Limb (tissue), 2 donors: ENCODE measurements around the gene CLTB.
"Not testable (repeated sequence)": the region's sequence is repeated elsewhere in the genome, so short reads cannot be mapped to it uniquely, and the experiment has no call there.

Experiments used
- DNase-seq, 2 donors: peaks; one replicate each; pipeline ENCODE4 v3.0.0-alpha.2; 2016; ENCODE audit errors: extremely low spot score in 2 of 2

CLTB gene, protein sequence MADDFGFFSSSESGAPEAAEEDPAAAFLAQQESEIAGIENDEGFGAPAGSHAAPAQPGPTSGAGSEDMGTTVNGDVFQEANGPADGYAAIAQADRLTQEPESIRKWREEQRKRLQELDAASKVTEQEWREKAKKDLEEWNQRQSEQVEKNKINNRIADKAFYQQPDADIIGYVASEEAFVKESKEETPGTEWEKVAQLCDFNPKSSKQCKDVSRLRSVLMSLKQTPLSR

DNA sequence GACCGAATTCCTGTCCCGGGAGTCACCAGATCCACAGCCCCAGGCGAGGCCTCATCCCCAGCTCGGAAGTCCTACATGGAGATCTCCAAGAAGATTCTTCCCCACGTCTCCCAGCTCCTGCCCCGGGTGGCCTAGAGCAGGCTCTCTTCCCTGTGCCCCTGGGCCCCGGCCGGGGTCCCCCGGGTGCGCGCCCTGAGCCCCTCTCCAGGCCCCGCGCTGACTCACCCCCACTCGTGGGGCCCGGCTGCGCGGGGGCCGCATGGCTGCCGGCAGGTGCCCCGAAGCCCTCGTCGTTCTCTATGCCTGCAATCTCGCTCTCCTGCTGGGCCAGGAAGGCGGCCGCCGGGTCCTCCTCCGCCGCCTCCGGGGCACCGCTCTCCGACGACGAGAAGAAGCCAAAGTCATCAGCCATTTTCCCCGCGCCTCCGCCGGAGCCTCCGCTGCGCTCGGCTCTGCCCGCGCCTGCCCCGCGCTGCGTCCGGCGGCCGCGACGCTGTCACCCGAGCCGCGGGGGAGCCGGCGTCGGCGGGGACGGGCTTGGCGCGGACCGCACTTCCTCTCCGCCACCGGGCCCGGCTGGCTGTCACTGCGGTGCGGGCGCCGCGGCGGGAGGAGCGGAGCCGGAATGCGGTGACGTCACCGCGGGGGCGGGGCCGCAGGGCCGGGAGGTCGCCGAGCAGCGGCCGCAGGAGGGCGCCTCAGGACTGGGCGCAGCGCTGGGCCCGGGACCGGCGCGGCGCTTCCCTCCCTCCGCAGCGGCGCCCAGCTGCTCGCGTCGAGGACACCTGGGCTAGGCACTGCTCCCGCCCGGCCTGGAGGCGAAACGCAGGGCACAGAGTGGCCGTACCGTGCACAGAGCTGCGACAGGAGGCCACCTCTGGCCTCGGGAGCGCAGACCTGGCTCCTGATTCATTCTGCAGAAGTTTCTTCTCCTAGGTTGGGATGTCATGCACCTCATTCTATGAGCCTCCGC is at the start of gene CLTB:
TSS of gene CLTB (minus strand) at position 588 of the 973 bp plus-strand sequence. CDS start at position 412, 176 bp downstream.
- DNase-seq = peak; percentile 88 to 96

DNA sequence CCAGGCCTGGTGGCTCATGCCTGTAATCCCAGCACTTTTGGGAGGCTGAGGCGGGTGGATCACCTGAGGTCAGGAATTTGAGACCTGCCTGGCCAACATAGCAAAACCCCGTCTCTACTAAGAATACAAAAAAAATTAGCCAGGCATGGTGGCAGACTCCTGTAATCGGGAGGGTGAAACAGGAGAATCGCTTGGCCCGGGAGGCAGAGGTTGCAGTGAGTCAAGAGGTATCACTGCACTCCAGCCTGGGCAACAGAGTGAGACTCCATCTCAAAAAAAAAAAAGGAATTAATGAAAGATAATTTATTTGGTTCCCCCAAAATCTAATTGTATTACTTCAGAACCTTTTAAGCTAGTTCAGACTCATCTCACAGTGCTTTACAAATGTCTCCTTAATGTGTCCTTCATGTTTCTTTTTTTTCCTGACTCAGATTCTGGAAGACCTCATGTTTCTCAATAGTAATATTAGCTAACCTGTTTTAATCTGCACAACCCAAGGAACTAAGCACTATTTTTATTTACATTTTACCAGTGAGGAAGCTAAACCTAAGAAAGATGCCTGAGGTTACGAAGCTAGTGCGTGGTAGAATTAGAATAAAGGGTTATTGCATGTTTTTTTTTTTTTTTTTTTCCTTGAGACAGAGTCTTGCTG is 46.9 kb upstream of the CLTB start:
- no peak for DNase-seq

DNA sequence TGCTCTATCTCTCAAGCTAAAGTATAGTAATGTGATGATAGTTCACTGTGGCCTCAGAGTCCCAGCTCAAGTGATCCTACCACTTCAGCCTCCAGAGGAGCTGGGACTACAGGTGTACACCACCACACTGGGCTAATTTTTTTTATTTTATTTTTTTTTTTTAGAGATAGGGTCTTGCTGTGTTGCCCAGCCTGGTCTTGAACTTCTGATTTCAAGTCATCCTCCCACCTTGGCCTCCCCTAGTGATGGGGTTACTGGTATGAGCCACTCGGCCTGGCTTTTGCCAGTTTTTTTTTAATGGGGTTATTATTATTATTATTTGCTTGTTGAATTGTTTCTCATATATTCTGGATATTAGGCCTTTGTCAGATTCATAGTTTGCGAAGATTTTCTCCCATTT is 45.0 kb upstream of the CLTB start:
- DNase-seq = no peak

DNA sequence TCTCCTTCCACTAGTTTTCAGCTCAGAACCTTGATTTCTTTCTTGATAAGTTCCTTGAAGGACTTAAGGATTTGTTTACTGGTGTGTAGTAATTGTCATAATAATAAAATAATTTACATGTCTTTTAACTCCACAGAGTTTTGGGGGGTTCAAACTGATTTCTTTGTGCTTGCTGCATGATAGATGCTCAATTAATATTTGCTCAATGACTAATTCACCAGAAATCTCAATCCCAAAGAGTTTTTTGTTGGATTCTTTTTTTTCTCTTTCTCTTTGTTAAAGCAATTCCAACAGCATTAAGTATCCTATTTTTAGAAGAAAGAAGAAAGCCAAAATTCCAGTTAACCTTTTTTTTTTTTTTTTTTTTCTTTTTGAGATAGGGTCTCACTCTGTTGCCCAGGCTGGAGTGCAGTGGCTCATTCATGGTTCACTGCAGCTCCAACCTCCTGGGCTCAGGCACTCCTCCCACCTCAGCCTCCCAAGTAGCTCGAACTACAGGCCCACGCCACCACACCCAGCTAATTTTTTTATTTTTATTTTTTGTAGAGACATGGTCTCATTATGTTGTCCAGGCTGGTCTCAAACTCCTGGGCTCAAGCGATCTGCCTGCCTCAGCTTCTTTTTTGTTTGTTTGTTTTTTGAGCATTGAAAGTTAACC is 42.7 kb upstream of the CLTB start:
- no peak for DNase-seq

DNA sequence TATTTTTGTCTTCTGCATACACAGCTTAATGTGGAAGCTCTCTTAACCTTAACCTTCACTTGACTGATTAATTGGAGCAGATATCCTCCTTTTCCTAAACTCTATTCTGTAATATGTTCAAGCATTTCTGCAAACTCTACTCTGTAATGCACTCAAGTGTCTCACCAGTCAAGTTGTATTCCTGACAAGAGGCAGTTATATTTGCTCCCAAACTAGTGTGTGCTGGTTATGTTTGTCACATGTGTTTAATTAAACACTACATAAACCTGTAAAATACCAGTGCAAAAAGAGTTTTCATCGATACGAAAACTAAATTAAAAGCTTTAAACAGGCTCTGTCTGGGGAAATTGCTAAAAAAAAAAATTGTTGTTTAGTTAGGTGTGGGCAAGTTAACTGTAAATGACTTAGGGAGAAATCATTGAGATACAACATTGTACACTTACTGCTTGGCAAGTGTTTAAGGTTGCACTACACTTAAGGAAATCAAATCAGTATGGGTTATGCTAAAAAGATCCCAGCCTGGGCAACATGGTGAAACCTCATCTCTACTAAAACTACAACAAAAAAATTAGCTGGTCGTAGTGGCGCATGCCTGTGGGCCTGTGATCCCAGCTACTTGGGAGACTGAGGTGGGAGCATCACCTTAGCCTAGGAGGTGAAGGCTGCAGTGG is 38.5 kb upstream of the CLTB start:
- no peak for DNase-seq

DNA sequence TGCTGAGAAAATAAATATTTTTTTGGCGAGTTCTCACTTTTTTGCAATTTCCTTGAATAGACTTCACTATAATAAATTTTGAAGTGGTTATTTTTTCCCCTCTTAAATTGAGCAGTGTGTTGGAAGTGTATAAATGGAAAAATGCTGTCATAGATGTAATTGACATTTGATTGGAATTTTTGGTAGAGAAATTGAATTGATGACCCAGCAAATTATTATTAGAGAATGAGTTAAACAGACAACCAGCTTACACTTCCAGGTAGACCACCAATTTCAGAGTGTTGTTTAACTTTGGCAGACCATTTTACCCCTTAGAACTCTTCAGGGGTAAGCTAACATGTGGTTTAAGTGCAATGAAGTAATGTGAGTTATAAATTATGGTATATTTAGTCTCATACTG is 33.7 kb upstream of the CLTB start:
- no peak for DNase-seq

DNA sequence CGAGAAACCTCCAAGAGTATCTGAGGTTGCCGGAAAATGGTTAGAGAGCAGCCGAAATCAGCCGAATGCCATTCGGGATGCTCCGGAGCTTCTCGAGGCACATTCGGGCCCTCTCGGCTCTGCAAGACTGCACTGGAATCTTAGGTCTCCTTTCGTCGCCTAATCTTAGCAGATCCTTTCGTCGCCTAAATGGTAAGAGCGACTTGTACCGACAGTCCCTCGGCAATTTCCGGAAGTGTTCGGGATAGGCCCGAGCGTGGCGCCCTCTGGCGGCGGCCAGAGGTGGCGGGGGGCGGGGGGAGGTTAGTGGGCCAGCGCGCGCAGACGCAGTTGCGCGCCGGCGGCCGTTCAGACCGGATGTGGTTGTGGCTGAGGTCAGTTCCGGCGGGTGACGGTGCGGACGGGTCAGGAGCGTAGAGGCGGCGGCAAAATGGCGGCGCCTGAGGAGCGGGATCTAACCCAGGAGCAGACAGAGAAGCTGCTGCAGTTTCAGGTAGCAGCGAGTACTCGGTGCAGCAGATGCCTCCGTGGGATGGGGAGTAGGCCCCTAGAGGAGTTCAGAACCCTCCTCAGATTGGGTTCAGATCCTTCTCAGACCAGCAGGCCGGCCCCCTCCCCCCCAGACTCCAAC is 31.8 kb upstream of the CLTB start, which contains the start of gene FAF2:
TSS of gene FAF2 (plus strand) at position 408 of the 631 bp plus-strand sequence. CDS start at position 431, 23 bp downstream.
- DNase-seq = peak; percentile 97 to 100

DNA sequence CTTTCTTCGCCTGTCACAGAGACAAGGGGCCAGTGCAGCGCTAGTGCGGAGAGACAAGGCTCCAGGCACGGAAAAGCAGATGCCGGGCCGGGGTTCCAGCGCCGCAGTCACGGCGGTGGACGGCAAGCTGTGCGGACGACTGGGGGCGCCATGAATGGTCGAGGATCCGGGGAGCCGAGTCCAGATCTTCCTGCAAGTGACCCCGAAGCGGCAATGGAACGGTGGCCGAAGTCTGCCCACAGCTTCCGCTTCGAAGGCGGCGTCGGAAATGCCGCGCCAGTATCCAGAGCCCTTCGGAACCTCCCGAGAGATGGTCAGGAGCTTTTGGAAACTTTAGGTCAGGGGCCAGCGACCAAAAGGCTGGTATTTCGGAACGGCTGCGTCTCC is 31.2 kb upstream of the CLTB start:
- no peak for DNase-seq

DNA sequence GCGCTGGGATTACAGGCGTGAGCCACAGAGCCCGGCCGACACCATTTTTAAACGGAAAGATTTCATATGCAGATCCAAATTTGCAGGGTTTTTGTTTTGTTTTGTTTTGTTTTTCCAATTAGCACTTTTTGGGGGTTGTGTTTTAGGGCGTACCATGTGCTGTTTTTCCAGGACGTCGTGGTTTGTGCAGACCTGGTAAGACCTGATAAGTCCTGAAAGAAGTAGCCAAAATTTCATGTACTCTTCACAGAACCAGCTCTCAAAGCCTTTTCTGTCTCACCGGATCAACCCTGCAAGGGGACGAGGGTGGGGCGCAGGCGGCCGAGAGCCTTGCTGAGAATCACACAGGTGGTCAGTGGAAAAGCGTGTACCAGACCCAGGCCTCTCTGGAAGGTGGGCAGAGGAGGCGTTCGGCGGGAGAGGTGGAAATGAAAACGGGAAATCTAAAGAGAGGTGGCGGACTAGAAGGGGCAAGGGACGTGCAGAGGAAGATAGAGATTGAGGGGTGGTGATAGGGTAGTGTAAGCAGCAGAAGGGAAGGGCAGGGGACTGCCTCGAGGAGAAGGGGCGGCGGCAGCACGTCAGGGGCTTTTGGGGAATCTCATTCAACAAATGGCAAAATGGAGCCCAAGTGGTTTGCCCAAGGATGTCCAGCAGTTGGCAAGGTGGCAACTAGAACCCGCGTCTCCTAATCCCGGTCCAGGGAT is 30.7 kb upstream of the CLTB start:
- no peak for DNase-seq

DNA sequence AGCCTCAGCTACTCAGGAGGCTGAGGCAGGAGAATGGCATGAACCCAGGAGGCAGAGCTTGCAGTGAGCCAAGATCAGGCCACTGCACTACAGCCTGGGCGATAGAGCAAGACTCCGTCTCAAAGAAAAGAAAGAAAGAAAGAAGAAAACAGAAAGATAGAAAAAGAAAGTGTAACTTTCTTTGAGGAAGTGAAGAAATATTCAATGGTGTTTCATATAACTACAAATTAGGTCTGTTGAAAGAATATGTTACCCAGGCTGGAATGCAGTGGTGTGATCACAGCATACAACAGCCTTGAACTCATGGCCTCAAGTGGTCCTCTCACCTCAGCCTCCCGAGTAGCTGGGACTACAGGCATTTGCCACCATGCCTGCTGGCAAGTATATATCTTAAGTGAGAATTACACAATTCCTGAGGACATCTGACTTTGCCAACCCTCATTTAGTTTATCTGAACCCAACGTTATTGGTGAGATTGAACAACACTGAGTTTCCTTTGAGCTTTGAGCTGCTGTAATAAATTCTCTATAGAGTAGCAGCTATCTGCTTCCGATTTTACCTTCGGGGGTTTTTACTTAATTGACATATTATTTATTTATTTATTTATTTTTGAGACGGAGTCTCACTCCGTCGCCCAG is 29.8 kb upstream of the CLTB start:
- no peak for DNase-seq

DNA sequence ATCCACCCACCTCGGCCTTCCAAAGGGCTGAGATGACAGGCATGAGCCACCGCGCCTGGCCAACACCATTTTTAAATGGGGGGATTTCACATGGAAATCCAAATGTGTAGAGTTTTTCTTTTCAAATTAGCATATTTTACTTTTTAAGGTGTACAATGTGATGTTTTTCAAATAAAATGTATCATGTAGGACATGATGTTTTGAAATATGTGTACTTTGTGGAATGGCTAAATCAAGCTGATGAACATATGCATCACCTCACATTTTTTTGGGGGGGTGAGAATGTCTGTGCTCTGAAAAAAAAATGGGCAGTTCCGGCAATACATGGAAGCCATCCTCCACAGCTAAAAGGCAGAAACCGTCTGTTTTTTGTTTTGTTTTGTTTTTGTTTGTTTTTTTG is 28.4 kb upstream of the CLTB start:
- no peak for DNase-seq

DNA sequence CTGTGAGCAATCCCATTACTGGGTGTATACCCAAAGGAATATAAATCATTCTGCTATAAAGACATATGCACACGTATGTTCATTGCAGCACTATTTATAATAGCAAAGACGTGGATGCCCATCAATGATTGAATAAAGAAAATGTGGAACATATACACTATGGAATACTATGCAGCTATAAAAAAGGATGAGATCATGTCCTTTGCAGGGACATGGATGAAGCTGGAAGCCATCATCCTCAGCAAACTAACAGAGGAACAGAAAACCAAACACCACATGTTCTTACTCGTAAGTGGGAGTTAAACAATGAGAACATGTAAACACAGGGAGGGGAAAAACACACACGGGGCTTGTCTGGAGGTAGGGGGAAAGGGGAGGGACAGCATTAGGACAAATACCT is 26.6 kb upstream of the CLTB start:
- DNase-seq = not testable (repeated sequence)

DNA sequence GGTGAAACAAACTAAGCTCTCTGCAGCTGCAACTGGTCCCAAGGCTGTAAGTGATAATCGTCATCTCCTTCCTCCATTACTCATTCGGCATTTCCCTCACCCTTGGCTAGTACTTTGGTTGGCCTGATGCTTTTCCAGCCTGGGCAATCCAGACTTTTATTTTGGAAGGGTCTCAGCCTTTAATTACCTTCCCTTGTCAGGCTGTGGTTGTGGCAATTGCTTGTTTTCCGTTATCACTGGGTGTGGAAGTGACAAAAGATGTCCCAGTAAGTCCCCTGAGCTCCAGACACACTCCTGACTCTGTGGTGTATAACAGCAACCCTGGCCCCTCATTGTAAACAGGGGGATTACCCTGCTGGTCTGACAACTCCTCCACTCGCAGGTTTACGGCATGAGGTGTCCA is 25.6 kb upstream of the CLTB start:
- DNase-seq = no peak

DNA sequence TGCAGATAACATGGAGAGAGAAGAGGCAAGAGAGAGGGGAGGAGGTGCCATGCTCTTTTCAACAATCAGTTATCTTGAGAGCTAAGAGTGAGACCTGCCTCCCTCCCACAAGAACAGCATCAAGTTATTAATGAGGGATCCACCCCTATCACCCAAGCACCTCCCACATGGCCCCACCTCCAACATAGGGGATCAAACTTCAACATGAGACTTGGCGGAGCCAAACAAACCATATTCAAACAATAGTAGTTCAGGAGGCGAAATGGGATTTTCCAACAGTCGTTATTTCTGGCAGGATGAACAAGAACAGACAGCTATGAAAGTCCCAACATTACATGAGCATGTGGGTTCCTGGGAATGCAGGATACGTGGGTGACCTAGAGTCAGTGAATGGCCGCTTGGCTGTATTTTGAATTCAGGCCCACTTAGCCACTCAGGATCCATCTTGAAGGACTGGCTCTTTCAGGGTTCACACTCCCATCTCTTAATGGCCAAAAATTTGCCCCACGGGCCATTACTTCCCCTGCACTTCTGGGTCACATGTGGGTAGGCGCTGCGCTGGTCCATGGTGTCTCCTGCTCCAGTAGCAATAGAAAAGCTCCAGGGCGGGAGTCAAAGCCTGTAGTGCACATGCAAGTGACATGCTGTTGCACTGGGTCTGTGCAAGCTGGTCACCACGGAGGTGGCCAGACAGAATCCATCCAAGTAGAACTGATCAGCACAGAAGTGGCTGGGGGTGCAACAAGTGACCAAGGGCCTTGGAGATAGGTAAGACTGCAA is 24.8 kb upstream of the CLTB start:
- DNase-seq = no peak

DNA sequence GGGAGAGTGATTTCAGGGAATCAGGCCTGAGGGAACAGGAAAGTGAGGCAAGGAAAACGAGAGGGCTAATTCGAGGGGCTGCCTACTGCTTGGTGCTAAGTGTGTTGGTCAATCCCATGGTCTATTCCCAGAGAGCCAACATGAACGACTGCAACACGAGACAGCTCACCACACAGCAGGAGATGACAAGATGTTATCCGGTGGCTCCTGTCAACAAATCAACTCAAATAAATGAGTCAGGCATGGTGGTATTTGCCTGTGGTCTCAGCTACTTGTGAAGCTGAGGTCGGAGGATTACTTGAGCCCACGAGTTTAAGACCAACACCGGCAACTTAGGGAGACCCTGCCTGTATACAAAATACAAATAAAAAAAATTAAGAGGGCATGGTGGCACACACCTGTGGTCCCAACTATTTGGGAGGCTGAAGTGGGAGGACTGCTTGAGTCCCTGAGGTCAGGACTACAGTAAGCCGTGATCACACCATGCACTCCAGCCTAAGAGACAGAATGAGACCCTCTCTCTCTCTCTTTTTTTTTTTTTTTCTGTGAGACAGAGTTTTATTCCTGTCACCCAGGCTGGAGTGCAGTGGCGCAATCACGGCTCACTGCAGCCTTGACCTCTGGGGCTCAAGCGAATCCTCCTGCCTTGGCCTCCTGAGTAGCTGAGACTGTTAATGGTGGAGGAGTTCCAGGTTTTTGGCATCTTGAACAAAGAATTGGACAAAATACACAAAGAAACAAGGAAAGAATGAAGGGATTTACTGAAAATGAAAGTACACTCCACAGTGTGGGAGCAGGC is 22.8 kb upstream of the CLTB start:
- no peak for DNase-seq

DNA sequence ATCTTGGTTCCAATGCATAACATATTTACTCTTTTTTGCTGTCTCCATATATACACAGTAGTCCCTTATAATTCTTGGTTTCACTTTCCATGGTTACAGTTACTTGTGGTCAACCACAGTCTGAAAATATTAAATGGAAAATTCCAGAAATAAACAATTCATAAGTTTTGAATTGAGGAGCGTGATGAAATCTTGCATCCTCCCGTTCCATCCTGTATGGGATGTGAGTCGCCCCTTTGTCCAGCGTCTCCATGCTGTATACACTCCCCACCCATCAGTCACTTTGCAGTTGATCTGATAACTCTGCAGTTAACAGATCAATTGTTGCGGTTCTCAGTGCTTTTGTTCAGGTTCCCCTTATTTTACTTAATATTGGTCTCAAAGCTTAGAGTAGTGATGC is 20.3 kb upstream of the CLTB start:
- DNase-seq = no peak

DNA sequence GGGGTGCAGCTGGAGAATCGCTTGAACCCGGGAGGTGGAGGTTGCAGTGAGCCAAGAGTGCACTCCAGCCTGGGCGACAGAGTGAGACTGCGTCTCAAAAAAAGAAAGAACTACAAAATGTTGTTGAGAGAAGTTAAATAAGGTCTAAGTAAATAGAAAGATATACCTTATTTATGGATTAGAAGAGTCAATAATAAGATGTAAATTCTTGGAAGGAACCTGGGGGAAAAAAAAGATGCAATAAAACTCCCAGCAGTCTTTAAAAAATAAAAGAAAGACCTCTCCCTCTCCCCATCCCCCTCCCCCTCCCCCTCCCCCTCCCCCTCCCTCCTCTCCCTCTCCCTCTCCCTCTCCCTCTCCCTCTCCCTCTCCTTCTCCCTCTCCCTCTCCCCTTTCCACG is 16.4 kb upstream of the CLTB start:
- no peak for DNase-seq

DNA sequence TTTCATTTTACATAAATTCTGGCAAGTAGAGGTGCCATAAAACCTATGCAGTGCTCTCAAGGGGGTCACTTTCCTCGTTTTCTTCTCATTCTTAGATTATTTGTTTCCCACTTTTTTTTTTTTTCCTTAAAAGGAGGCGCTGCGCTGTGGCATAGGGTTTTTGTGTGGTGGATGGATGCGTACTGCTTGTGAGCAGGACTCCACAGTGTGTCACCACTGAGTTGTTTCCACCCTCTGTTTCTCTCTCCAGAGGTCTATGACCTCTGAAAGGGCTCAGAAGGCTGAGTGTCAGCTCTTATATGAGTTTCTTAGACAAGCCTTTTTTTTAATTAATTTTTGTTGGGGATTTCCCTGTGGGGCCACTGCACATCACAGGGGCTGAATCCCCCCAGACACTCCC is 13.6 kb upstream of the CLTB start:
- no peak for DNase-seq
